Spleen (tissue), 11 donors: ENCODE data around the gene TRAF3IP3. TPM values are rescaled to one million over a fixed set of nuclear protein-coding genes. Genes with fewer than 3 reads are reported as not detected.
"Not testable (repeated sequence)": the region's sequence is repeated elsewhere in the genome, so short reads cannot be mapped to it uniquely, and the experiment has no call there.

ENCODE experiments used
- DNase-seq: peaks from one replicate; pipeline ENCODE4 v3.0.0-alpha.2; 2020
- H3K27ac ChIP-seq, 8 donors: fragments of 200-600 bp; sonication (generic) in 7 of 8; 1 replicate in 4 of 8; 2 replicates in 4 of 8; pipeline versions ENCODE4 v1.5.0 to v1.8.0; 2016 to 2021; ENCODE audit warnings: inconsistent platforms in 4 of 8, mild to moderate bottlenecking in 4 of 8, moderate library complexity in 1 of 8
- H3K27me3 ChIP-seq, 7 donors: fragments of 200-600 bp; sonication (generic) in 6 of 7; replicated peaks in 1 of 7; 1 replicate in 4 of 7; 2 replicates in 3 of 7; pipeline versions ENCODE4 v1.5.0 to v1.8.0; 2016 to 2021; ENCODE audit warnings: inconsistent platforms in 3 of 7, mild to moderate bottlenecking in 1 of 7
- H3K36me3 ChIP-seq, 6 donors: fragments of 200-600 bp; sonication (generic) in 5 of 6; 1 replicate in 4 of 6; 2 replicates in 2 of 6; pipeline versions ENCODE4 v1.5.0 to v1.8.0; 2016 to 2021; ENCODE audit warnings: inconsistent platforms in 2 of 6
- H3K4me1 ChIP-seq, 6 donors: fragments of 200-600 bp; sonication (generic) in 5 of 6; 1 replicate in 3 of 6; 2 replicates in 3 of 6; pipeline versions ENCODE4 v1.5.0 to v1.8.0; 2016 to 2021; ENCODE audit warnings: inconsistent platforms in 3 of 6
- H3K4me3 ChIP-seq, 8 donors: fragments of 200-600 bp; sonication (generic) in 7 of 8; 1 replicate in 4 of 8; 2 replicates in 4 of 8; pipeline versions ENCODE4 v1.5.0 to v1.8.0; 2016 to 2021; ENCODE audit warnings: inconsistent platforms in 4 of 8, mild to moderate bottlenecking in 4 of 8, moderate library complexity in 2 of 8
- H3K9me3 ChIP-seq, 8 donors: fragments of 200-600 bp; sonication (generic) in 7 of 8; 1 replicate in 4 of 8; 2 replicates in 4 of 8; pipeline versions ENCODE4 v1.5.0 to v1.8.0; 2016 to 2021; ENCODE audit warnings: inconsistent platforms in 4 of 8
- CTCF ChIP-seq, 11 experiments: fragments of 200-600 bp in 7 of 11; fragments of 450-650 bp in 4 of 11; sonication (generic) in 4 of 11; IDR thresholded peaks in 8 of 11; conservative IDR thresholded peaks in 3 of 11; 1 replicate in 7 of 11; 2 replicates in 4 of 11; pipeline versions ENCODE4 v1.4.0 to v1.8.0; 2016 to 2021; ENCODE audit warnings: antibody characterized with exemption in 11 of 11, inconsistent platforms in 4 of 11, mild to moderate bottlenecking in 1 of 11
- POLR2A ChIP-seq, 3 donors: fragments of 450-650 bp; IDR thresholded peaks; one replicate each; pipeline ENCODE4 v1.5.1; 2017; ENCODE audit warnings: antibody characterized with exemption in 3 of 3, mild to moderate bottlenecking in 1 of 3
- POLR2AphosphoS5 ChIP-seq, 3 donors: sonication (generic); formaldehyde crosslinking; IDR thresholded peaks; one replicate each; pipeline ENCODE4 v1.5.1; 2017; ENCODE audit warnings: antibody characterized with exemption in 3 of 3
- WGBS, 5 donors: extraction: QIAGEN DNeasy Blood & Tissue Kit in 3 of 5; methylation state at CpG; one replicate each; pipeline versions ENCODE4 v1.1.5 to v1.1.7; 2013 to 2018; 5-methylcytosine and 5-hydroxymethylcytosine counted together
- intact Hi-C: fragments of 100-400 bp; cut with DNase I; formaldehyde crosslinking; loops from one replicate; pipeline ENCODE4 v1.15.0; 2023; ENCODE audit warnings: low total_unique reads
- polyA plus RNA-seq, 3 donors: library from polyadenylated mRNA; stranded (reverse); fragments of 200-250 nt; gene quantifications; one replicate each; pipeline ENCODE4 v1.2.1, GENCODE V29; 2013
- total RNA-seq, 7 donors: library from RNA; depleted of rRNA in 3 of 7; stranded (reverse); fragments of >200 nt in 3 of 7; fragmentation: NEBNext Ultra II Directional in 4 of 7; extraction: Animal tissue kit (Norgen Biotek cat#: 25700) in 4 of 7; gene quantifications; one replicate each; pipeline versions ENCODE4 v1.1.0 to v1.2.1, GENCODE V29; 2016 to 2021
- donor health status: healthy with polysubstance abuse.
- donor health status: DM: no; HTN: no; CAD: no; lungs with moderate emphysema.
- donor health status: DM: no; HTN: no; CAD: no.
- donor health status: Bipolar disorder and iron deficiency.
- donor health status: healthy.
- donor health status: DM: no; HTN: no; CAD: no.
- donor health status: DM: yes; HTN: yes; CAD: no.

Gene TRAF3IP3
- total and polyA plus RNA-seq, 10 donors, result 95.4 to 189 (median 108) TPM

GRCh38 chr1:209789245-209789644, 33.4 kb downstream of the TRAF3IP3 start:
- DNase-seq, result no peak
- H3K27me3 ChIP-seq, result peaks cover 0 to 26% (median 0%) of the 10 kb centered on the region in 7 donors
- TF ChIP-seq CTCF (IDR thresholded peaks at IDR 0.05 in 8 of 11, conservative IDR thresholded peaks at IDR 0.05 in 3 of 11), result no peak
- TF ChIP-seq POLR2AphosphoS5 (IDR thresholded peaks at IDR 0.05), result no peak
- no peak for TF ChIP-seq POLR2A (IDR thresholded peaks at IDR 0.05)
- H3K4me1 ChIP-seq, result peaks cover 0 to 12% (median 3%) of the 10 kb centered on the region in 6 donors
- no peak overlapping the region for H3K27ac ChIP-seq
- peaks cover 0 to 14% (median 0%) of the 10 kb centered on the region in 6 donors for H3K36me3 ChIP-seq
- 85 to 100% (median 95%) methylated on average over 1 of the region's 1 CpG for WGBS, 5 donors
- intact Hi-C loops, result no loop called here
- peaks cover 0 to 4% (median 0%) of the 10 kb centered on the region in 8 donors for H3K9me3 ChIP-seq
- H3K4me3 ChIP-seq, result no peak overlapping the region

GRCh38 chr1:209790286-209791193, 34.7 kb downstream of the TRAF3IP3 start:
- Histone ChIP-seq H3K27me3 (peaks cover 0 to 35% (median 0%) of the 10 kb centered on the region in 7 donors), H3K4me3 (no peak overlapping the region), H3K36me3 (peaks cover 0 to 14% (median 0%) of the 10 kb centered on the region in 6 donors), H3K27ac (no peak overlapping the region), H3K4me1 (peaks cover 0 to 5% (median 0%) of the 10 kb centered on the region in 6 donors), H3K9me3 (no peaks in the 10 kb centered on the region)
- no peak for TF ChIP-seq POLR2A (IDR thresholded peaks at IDR 0.05)
- TF ChIP-seq CTCF (IDR thresholded peaks at IDR 0.05 in 8 of 11, conservative IDR thresholded peaks at IDR 0.05 in 3 of 11), result no peak
- no peak for TF ChIP-seq POLR2AphosphoS5 (IDR thresholded peaks at IDR 0.05)
- 78 to 93% (median 88%) methylated on average over 10 of the region's 10 CpGs for WGBS, 5 donors
- intact Hi-C loops, result no loop called here
- DNase-seq, result no peak

- WGBS, 5 donors, result 0 to 94% (median 40%) methylated on average over 1 of the region's 1 CpG
- TF ChIP-seq CTCF (IDR thresholded peaks at IDR 0.05 in 8 of 11, conservative IDR thresholded peaks at IDR 0.05 in 3 of 11), result no peak
- TF ChIP-seq POLR2AphosphoS5 (IDR thresholded peaks at IDR 0.05), result no peak
- TF ChIP-seq POLR2A (IDR thresholded peaks at IDR 0.05), result no peak
- Histone ChIP-seq H3K9me3 (no peaks in the 10 kb centered on the region), H3K27ac (no peak overlapping the region), H3K4me1 (peaks cover 0 to 5% (median 0%) of the 10 kb centered on the region in 6 donors), H3K4me3 (no peak overlapping the region), H3K27me3 (peaks cover 0 to 35% (median 0%) of the 10 kb centered on the region in 7 donors), H3K36me3 (peaks cover 0 to 14% (median 0%) of the 10 kb centered on the region in 6 donors)
- no peak for DNase-seq
- intact Hi-C loops, result no loop called here
Observed at GRCh38 chr1:209791920-209792319, 36.1 kb downstream of the TRAF3IP3 start.

- H3K9me3 ChIP-seq, intact Hi-C loops, H3K4me3 ChIP-seq, H3K27ac ChIP-seq, DNase-seq, H3K4me1 ChIP-seq: not testable (repeated sequence)
- Histone ChIP-seq H3K36me3 (peaks cover 0 to 14% (median 0%) of the 10 kb centered on the region in 6 donors), H3K27me3 (peaks cover 0 to 35% (median 0%) of the 10 kb centered on the region in 7 donors)
- WGBS, 5 donors, result 82 to 92% (median 86%) methylated on average over 3 of the region's 3 CpGs
Observed at GRCh38 chr1:209793711-209794110, 37.9 kb downstream of the TRAF3IP3 start.
